Mesothelial cell of epicardium (in vitro differentiated cells): ENCODE results near the gene LRRIQ3. TPM values are rescaled to one million over a fixed set of nuclear protein-coding genes. Genes with fewer than 3 reads are reported as not detected.
"Not testable (repeated sequence)": the region's sequence is repeated elsewhere in the genome, so short reads cannot be mapped to it uniquely, and the experiment has no call there.

Experiments
- DNase-seq, 2 experiments: peaks; one replicate each; pipeline ENCODE4 v3.0.0; 2021; ENCODE audit warnings: low spot score in 2 of 2; ENCODE audit not compliant: unreplicated experiment in 2 of 2
- H3K27ac Mint-ChIP-seq: 2 replicates; pipeline ENCODE4 v1.8.0; 2021; ENCODE audit warnings: mixed read lengths
- H3K27me3 Mint-ChIP-seq: 2 replicates; pipeline ENCODE4 v1.8.0; 2021; ENCODE audit warnings: low read depth, mixed read lengths
- H3K36me3 Mint-ChIP-seq: 2 replicates; pipeline ENCODE4 v1.8.0; 2021; ENCODE audit warnings: mixed read lengths
- H3K4me1 Mint-ChIP-seq: 2 replicates; pipeline ENCODE4 v1.8.0; 2021; ENCODE audit warnings: mixed read lengths
- H3K4me3 Mint-ChIP-seq: 2 replicates; pipeline ENCODE4 v1.8.0; 2021; ENCODE audit warnings: mild to moderate bottlenecking, moderate library complexity, mixed read lengths
- H3K9me3 Mint-ChIP-seq: 2 replicates; pipeline ENCODE4 v1.8.0; 2021; ENCODE audit warnings: mixed read lengths
- CTCF ChIP-seq: fragments of 200-600 bp; sonication (generic); IDR thresholded peaks from one replicate; pipeline ENCODE4 v1.5.0; 2021; ENCODE audit warnings: antibody characterized with exemption; ENCODE audit not compliant: unreplicated experiment
- total RNA-seq: library from RNA; stranded (reverse); gene quantifications from 3 replicates; pipeline ENCODE4 v1.2.1, GENCODE V29; 2021

LRRIQ3 gene
- total RNA-seq, 1 donor from 2014 or later: 0.51 TPM

GRCh38 chr1:74162333-74162732, 35.6 kb downstream of the LRRIQ3 start:
- TF ChIP-seq CTCF: no peak
- Mint-ChIP-seq H3K36me3 (no peaks in the 10 kb centered on the region), H3K9me3 (no peaks in the 10 kb centered on the region), H3K27ac (no peak overlapping the region), H3K4me1 (no peaks in the 10 kb centered on the region), H3K4me3 (no peak overlapping the region), H3K27me3 (peaks cover 3% of the 10 kb centered on the region)
- no peak for DNase-seq

- H3K27ac Mint-ChIP-seq: no peak overlapping the region
- no peak for DNase-seq
- H3K36me3 Mint-ChIP-seq: no peaks in the 10 kb centered on the region
- H3K4me1 Mint-ChIP-seq: no peaks in the 10 kb centered on the region
- peaks cover 3% of the 10 kb centered on the region for H3K27me3 Mint-ChIP-seq
- H3K9me3 Mint-ChIP-seq: no peaks in the 10 kb centered on the region
- no peak overlapping the region for H3K4me3 Mint-ChIP-seq
- no peak for TF ChIP-seq CTCF
Observed at GRCh38 chr1:74161497-74161896, 36.5 kb downstream of the LRRIQ3 start.

- Mint-ChIP-seq H3K27ac (no peak overlapping the region), H3K4me3 (no peak overlapping the region), H3K36me3 (no peaks in the 10 kb centered on the region), H3K4me1 (no peaks in the 10 kb centered on the region), H3K9me3 (no peaks in the 10 kb centered on the region), H3K27me3 (peaks cover 3% of the 10 kb centered on the region)
- DNase-seq: no peak
- no peak for TF ChIP-seq CTCF
Observed at GRCh38 chr1:74160046-74160445, 37.9 kb downstream of the LRRIQ3 start.

GRCh38 chr1:74145086-74145485, 52.9 kb downstream of the LRRIQ3 start:
- Mint-ChIP-seq H3K36me3 (no peaks in the 10 kb centered on the region), H3K4me3 (no peak overlapping the region), H3K27ac (no peak overlapping the region), H3K9me3 (peaks cover 14% of the 10 kb centered on the region), H3K4me1 (no peaks in the 10 kb centered on the region), H3K27me3 (no peaks in the 10 kb centered on the region)
- DNase-seq: no peak
- TF ChIP-seq CTCF: no peak

- H3K9me3 Mint-ChIP-seq, H3K27me3 Mint-ChIP-seq, H3K4me3 Mint-ChIP-seq, H3K4me1 Mint-ChIP-seq, H3K27ac Mint-ChIP-seq, DNase-seq, H3K36me3 Mint-ChIP-seq: not testable (repeated sequence)
Observed at GRCh38 chr1:74117370-74117769, 80.6 kb downstream of the LRRIQ3 start.

GRCh38 chr1:74113333-74113732, 84.6 kb downstream of the LRRIQ3 start:
- no peaks in the 10 kb centered on the region for H3K36me3 Mint-ChIP-seq
- H3K9me3 Mint-ChIP-seq: no peaks in the 10 kb centered on the region
- TF ChIP-seq CTCF: no peak
- H3K27me3 Mint-ChIP-seq: no peaks in the 10 kb centered on the region
- no peak overlapping the region for H3K4me3 Mint-ChIP-seq
- H3K27ac Mint-ChIP-seq: no peak overlapping the region
- no peak for DNase-seq
- no peaks in the 10 kb centered on the region for H3K4me1 Mint-ChIP-seq
